Activated CD4-positive, alpha-beta T cell treated with anti-CD3 and anti-CD28 coated beads for 1 hour (primary cell): ENCODE measurements around the gene LRRC34.
A peak's percentile ranks its signal among the peaks of the same experiment; 100 is the strongest.

Experiments
- DNase-seq: peaks from one replicate; pipeline ENCODE4 v3.0.0-alpha.2; 2020

LRRC34 gene

GRCh38 chr3:169813757-169814517 lies 1.2 kb upstream of the LRRC34 start:
- DNase-seq = peak; percentile 53

GRCh38 chr3:169813278-169813677 lies 574 bp upstream of the LRRC34 start:
- no peak for DNase-seq

GRCh38 chr3:169811631-169812331 lies 923 bp downstream of the LRRC34 start:
- DNase-seq = no peak

GRCh38 chr3:169809230-169809795 lies 3.4 kb downstream of the LRRC34 start:
- no peak for DNase-seq

- no peak for DNase-seq
These were observed 8.0 kb downstream of the LRRC34 start for GRCh38 chr3:169804681-169805080.

GRCh38 chr3:169792359-169792758 lies 20.3 kb downstream of the LRRC34 start:
- no peak for DNase-seq

GRCh38 chr3:169790687-169791429 lies 21.8 kb downstream of the LRRC34 start:
- no peak for DNase-seq

GRCh38 chr3:169790219-169790618 lies 22.5 kb downstream of the LRRC34 start:
- DNase-seq = no peak

GRCh38 chr3:169787791-169788190 lies 24.9 kb downstream of the LRRC34 start:
- no peak for DNase-seq

- no peak for DNase-seq
These were observed 25.6 kb downstream of the LRRC34 start for GRCh38 chr3:169787120-169787519.

GRCh38 chr3:169781209-169781855 lies 31.4 kb downstream of the LRRC34 start:
- DNase-seq = no peak

- no peak for DNase-seq
These were observed 32.0 kb downstream of the LRRC34 start for GRCh38 chr3:169780742-169781141.

GRCh38 chr3:169777822-169778221 lies 34.9 kb downstream of the LRRC34 start:
- DNase-seq = no peak

GRCh38 chr3:169774186-169774585 lies 38.5 kb downstream of the LRRC34 start:
- DNase-seq = no peak

GRCh38 chr3:169772897-169773816 lies 39.5 kb downstream of the LRRC34 start, which contains the start of gene MYNN:
Gene MYNN, plus strand, starts transcription at chr3:169773396. Its CDS starts 900 bp downstream, at chr3:169774296.
- DNase-seq = peak; percentile 87

- DNase-seq = no peak
These were observed 40.3 kb downstream of the LRRC34 start for GRCh38 chr3:169772305-169772896.

- peak; percentile 37 for DNase-seq
These were observed 41.0 kb downstream of the LRRC34 start for GRCh38 chr3:169771497-169772304.

GRCh38 chr3:169769287-169770181 lies 43.2 kb downstream of the LRRC34 start, which contains the start of gene ACTRT3:
Gene ACTRT3, minus strand, starts transcription at chr3:169769561. Its CDS starts 41 bp downstream, at chr3:169769520.
- DNase-seq = peak; percentile 38
